HL-60 (cell line): ENCODE data around the gene HIPK2.

Source experiments
- CTCF ChIP-seq: IDR thresholded peaks from one replicate; pipeline ENCODE4 v1.5.1; 2011; ENCODE audit warnings: low read length, control low read depth, inconsistent platforms; ENCODE audit not compliant: insufficient read depth
- GABPA ChIP-seq: IDR thresholded peaks from 2 replicates; pipeline ENCODE4 v1.6.1; 2012; ENCODE audit warnings: low read depth
- POLR2AphosphoS5 ChIP-seq: IDR thresholded peaks from 2 replicates; pipeline ENCODE4 v1.6.1; 2012; ENCODE audit warnings: low read depth
- REST ChIP-seq: IDR thresholded peaks from 2 replicates; pipeline ENCODE4 v1.6.1; 2012; ENCODE audit warnings: low read depth; ENCODE audit not compliant: insufficient replicate concordance
- SPI1 ChIP-seq: IDR thresholded peaks from 2 replicates; pipeline ENCODE4 v1.6.1; 2012; ENCODE audit warnings: low read depth, mild to moderate bottlenecking, borderline replicate concordance

- TF ChIP-seq CTCF (no peak), GABPA (no peak), REST (no peak), POLR2AphosphoS5 (no peak), SPI1 (no peak)
Measured at GRCh38 chr7:139798221-139798620, 20.4 kb upstream of the HIPK2 start.
